ENCODE data around the gene ZNF135. TPM values are rescaled to one million over a fixed set of nuclear protein-coding genes. Genes with fewer than 3 reads are reported as not detected.

The ZNF135 gene
- total RNA-seq, 1 donor from 2014 or later: 3.8 TPM

- DNase-seq: no peak
Observed at GRCh38 chr19:58020129-58020528, 39.0 kb upstream of the ZNF135 start.

GRCh38 chr19:58021541-58022282, 37.4 kb upstream of the ZNF135 start:
- intact Hi-C loops (cut with micrococcal nuclease): loop anchor here (2.0 kb wide), 1 partner anchor 135 kb away; no protein-coding TSS in a partner anchor
- no peak for DNase-seq

More at GRCh38 chr19:58020129-58020528, 39.0 kb upstream of the ZNF135 start:
- no peak for TF ChIP-seq CTCF (IDR thresholded peaks at IDR 0.05; ENCODE audit: borderline replicate concordance)
- H3K4me1 ChIP-seq: peaks cover 6% of the 10 kb centered on the region
- intact Hi-C loops (cut with micrococcal nuclease): loop anchor here (2.0 kb wide), 1 partner anchor 137 kb away; no protein-coding TSS in a partner anchor
- H3K4me3 ChIP-seq: no peak overlapping the region
- no peak overlapping the region for H3K27ac ChIP-seq (replicated peaks)
- H3K36me3 ChIP-seq: no peaks in the 10 kb centered on the region
- peaks cover 13% of the 10 kb centered on the region for H3K27me3 ChIP-seq (ENCODE audit: low read depth)
- H3K9me3 ChIP-seq (replicated peaks): peaks cover 9% of the 10 kb centered on the region

GRCh38 chr19:58022283-58022660, 36.8 kb upstream of the ZNF135 start:
- Histone ChIP-seq H3K9me3 (replicated peaks) (peaks cover 10% of the 10 kb centered on the region), H3K36me3 (no peaks in the 10 kb centered on the region), H3K4me1 (peaks cover 6% of the 10 kb centered on the region), H3K27ac (replicated peaks) (no peak overlapping the region), H3K27me3 (ENCODE audit: low read depth) (peaks cover 13% of the 10 kb centered on the region), H3K4me3 (no peak overlapping the region)
- no peak for DNase-seq
- intact Hi-C loops (cut with micrococcal nuclease): no loop called here
- no peak for TF ChIP-seq CTCF (IDR thresholded peaks at IDR 0.05; ENCODE audit: borderline replicate concordance)

More at GRCh38 chr19:58021541-58022282, 37.4 kb upstream of the ZNF135 start:
- Histone ChIP-seq H3K36me3 (no peaks in the 10 kb centered on the region), H3K4me1 (peaks cover 6% of the 10 kb centered on the region), H3K27me3 (ENCODE audit: low read depth) (peaks cover 13% of the 10 kb centered on the region), H3K27ac (replicated peaks) (no peak overlapping the region), H3K9me3 (replicated peaks) (peaks cover 10% of the 10 kb centered on the region), H3K4me3 (no peak overlapping the region)
- TF ChIP-seq CTCF (IDR thresholded peaks at IDR 0.05; ENCODE audit: borderline replicate concordance): peak; percentile 86

- no peak overlapping the region for H3K4me3 ChIP-seq
- peaks cover 5% of the 10 kb centered on the region for H3K27me3 ChIP-seq (ENCODE audit: low read depth)
- H3K4me1 ChIP-seq: peaks cover 6% of the 10 kb centered on the region
- DNase-seq: no peak
- TF ChIP-seq CTCF (IDR thresholded peaks at IDR 0.05; ENCODE audit: borderline replicate concordance): no peak
- intact Hi-C loops (cut with micrococcal nuclease): no loop called here
- no peak overlapping the region for H3K27ac ChIP-seq (replicated peaks)
- H3K36me3 ChIP-seq: no peaks in the 10 kb centered on the region
- H3K9me3 ChIP-seq (replicated peaks): peaks cover 10% of the 10 kb centered on the region
Observed at GRCh38 chr19:58024661-58025060, 34.4 kb upstream of the ZNF135 start.

- peak within 1 kb of the TSS; percentile 62 for H3K27ac ChIP-seq (replicated peaks)
- H3K4me3 ChIP-seq: peak within 1 kb of the TSS; percentile 70
- intact Hi-C loops (cut with micrococcal nuclease): no loop called here
- DNase-seq: peak; percentile 90
- H3K4me1 ChIP-seq: peaks cover 8% of the 10 kb centered on the region
- H3K27me3 ChIP-seq (ENCODE audit: low read depth): peaks cover 8% of the 10 kb centered on the region
- no peaks in the 10 kb centered on the region for H3K36me3 ChIP-seq
- H3K9me3 ChIP-seq (replicated peaks): no peaks in the 10 kb centered on the region
- no peak for TF ChIP-seq CTCF (IDR thresholded peaks at IDR 0.05; ENCODE audit: borderline replicate concordance)
Observed at GRCh38 chr19:58033741-58034476, 25.2 kb upstream of the ZNF135 start, which contains the start of gene ZSCAN1. ZSCAN1 (plus strand) TSS chr19:58034025; CDS start chr19:58037837, 3,812 bp downstream.

Data from left ventricle myocardium inferior (tissue), 1 donor.